ENCODE results near the gene NEK7.

Gene NEK7

DNA sequence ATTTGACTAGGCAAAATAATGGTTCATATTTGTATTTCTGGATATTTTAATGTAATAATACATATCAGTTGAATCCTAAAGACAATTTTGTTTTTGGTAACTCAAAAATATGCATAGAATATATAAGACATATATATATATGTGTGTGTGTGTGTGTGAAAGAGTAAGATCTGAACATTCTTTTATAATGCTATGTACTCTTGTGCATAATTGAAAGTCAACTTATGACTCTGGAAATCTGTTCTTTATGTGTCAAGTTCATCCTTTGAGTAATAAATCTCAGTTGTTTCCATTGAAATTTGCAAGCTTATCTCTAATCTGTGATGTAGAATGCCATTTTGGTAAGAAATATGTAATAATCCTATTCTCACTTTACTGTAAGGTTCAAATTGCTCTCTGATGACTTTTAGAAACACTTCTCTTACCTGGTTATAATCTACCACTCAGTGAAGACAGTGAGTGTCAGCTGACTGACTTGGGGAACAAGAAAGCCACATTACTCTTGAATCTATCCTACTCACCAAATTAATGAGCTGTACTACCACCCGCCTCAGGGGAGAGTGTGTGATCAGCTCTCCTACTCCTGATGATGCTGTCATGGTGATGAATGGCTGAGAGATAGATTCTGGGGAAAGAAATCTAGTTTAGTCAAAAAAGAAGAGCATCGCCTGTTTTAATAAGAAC lies 15.0 kb upstream of the NEK7 start:
- no peak for DNase-seq (ENCODE audit: low read depth in 1 of 2, low spot score in 1 of 2)

DNA sequence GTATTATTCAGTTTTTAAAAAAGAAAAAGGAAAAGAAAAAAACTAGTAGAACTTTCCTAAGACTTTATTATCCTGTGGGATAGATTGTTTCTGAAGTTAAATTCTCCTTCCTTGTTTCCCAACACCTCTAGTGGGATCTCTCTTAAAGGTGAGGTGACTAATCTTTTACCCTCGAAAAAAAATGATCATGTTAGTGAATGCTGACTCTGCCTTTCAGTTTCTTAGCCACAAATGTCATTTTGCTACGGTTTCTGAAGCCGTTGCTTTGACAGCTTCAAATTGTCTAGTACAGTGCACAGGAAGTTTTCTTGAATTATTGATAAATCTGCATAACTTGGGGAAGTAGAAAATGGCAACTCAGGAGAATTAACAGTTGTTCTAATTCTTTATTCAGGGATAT lies 13.0 kb upstream of the NEK7 start:
- DNase-seq (ENCODE audit: low read depth in 1 of 2, low spot score in 1 of 2): no peak

DNA sequence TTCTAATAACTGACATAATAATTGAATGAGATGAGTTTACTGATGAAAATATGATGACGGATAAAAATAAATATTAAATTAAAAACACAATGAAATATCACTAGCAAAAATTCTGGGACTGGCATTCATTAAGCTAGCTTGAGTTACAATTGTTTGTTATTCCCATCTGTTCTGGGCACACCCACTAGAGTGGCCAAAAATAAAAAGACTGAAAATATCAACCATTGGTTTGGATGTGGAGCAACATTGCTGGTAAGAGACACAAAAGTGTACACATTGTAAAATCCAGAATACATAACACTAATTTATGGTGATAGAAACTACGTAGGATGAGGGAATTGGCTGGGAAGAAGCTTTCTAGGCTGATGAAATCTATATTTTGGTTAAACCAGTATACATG lies 9.6 kb upstream of the NEK7 start:
- DNase-seq (ENCODE audit: low read depth in 1 of 2, low spot score in 1 of 2): no peak

DNA sequence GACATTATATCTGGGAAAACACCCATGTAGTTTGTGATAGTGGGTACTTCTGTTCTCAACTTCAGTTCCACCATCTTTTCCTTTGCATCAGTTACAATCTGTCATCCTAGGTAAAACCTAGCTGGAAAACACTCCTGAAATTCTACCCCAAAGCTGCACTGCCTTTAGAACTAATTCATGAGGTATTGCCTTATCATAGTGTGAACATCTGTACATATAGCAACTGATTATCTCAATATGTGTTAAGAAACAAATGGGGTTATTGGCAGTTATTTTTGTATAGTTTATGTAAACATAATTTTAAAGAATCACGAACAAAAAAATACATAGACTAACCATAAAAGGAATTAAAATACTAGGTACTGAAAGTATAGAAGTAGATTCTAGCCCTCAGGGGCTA lies 6.4 kb upstream of the NEK7 start:
- DNase-seq (ENCODE audit: low read depth in 1 of 2, low spot score in 1 of 2): no peak

DNA sequence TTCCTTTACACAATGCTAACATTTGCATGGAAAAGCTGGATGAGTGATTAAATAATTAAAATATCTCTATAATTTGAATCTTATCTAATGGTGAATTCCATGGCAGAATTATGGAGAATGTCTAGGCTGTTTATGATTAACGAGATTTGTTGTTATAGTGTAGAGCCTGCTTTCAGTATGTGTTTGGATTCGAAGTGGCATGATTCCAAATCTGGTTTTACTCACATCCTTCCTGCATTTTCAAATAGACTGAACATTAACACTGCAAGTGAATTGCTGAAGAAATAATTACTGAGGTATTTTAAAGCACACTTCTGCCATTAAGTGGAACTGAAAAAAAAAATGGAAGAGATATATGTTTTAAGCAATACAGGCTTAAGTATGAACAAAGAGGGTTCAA lies 5.1 kb upstream of the NEK7 start:
- DNase-seq (ENCODE audit: low read depth in 1 of 2, low spot score in 1 of 2): no peak

DNA sequence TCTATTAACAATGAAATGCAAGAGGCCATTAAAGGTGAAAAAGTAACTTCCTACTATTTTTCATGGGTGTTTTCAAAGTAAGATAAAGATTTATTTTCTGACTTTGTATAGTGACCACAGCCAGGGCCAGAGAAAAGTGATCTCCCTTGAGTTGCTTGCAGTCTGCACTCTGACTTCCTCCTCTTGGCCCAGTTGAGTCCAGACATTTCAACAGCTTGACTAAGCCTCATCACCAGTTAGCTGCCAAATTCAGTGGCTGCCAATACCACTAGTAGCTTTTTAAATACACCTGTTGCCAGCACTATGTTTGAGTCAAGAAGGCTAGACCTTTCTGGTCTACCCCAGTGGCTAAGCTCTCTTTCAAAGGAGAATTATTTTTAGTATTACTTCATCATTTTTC lies 3.7 kb upstream of the NEK7 start:
- DNase-seq (ENCODE audit: low read depth in 1 of 2, low spot score in 1 of 2): no peak

DNA sequence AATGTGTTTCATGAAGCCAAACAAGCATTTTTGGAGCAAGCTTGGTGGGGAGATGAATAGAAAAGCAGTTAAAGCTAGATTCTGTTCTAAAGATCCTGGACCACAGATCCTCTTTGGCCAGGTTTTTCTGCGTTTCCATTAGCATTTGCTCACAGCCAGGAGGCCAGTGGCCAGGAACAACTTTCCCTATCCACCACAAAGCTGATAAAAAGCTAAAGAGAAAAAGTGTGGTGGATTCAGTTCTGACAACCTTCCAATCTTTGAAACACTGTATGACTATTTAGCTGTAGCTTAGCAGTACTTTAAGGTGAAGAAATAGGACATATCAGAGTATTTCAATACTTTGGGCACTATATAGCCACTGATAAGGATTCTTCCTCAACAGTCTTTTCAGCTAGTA lies 3.0 kb upstream of the NEK7 start:
- no peak for DNase-seq (ENCODE audit: low read depth in 1 of 2, low spot score in 1 of 2)

DNA sequence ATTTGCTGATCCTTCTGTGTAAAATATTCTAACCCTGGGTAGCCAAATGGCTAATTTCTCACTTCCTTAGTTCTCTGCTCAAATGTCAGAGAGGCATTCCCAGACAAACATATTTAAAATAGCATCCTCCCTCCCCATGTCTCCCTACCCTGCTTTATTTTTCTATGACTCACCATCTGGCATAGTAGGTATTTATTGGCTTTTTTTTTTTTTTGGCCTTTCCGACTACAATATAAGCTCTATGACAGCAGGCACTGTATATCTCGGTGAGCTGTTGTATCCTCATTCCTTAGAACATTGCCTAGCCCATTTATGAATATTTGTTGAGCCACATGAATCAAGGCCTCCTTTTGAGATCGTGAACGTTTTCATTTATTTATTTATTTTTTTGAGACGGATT lies 1.5 kb upstream of the NEK7 start:
- DNase-seq (ENCODE audit: low read depth in 1 of 2, low spot score in 1 of 2): no peak

DNA sequence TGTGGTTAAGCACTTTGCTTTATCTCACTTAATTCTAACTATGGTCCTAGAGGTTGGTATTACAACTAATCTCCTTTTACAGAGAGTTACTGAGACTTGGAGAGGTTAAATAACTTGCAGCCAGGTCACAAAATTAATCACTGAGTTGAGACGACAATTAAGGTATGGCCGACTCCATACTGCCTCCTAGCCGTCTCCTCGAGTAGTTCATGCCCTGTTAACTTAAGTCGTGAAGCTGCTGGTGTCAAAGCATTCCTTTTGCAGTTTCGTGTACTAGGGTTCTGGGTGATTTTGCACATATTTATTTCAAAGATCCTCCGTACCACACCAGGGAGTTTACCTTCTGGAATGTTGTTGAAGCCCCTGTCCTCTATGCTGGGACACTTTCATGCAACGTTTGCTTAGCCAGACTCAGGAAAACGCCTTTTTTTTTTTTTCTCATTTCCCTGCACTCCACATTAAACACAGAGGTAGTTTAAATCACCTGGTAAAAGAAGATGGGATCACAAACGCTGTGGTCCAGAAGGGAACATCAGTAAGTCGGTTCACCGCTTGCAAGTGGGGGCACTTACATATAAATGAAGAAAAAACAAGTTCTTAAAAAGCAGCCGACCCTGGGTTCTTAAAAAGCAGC lies 570 bp upstream of the NEK7 start:
- DNase-seq (ENCODE audit: low read depth in 1 of 2, low spot score in 1 of 2): peak; percentile 37 to 53

DNA sequence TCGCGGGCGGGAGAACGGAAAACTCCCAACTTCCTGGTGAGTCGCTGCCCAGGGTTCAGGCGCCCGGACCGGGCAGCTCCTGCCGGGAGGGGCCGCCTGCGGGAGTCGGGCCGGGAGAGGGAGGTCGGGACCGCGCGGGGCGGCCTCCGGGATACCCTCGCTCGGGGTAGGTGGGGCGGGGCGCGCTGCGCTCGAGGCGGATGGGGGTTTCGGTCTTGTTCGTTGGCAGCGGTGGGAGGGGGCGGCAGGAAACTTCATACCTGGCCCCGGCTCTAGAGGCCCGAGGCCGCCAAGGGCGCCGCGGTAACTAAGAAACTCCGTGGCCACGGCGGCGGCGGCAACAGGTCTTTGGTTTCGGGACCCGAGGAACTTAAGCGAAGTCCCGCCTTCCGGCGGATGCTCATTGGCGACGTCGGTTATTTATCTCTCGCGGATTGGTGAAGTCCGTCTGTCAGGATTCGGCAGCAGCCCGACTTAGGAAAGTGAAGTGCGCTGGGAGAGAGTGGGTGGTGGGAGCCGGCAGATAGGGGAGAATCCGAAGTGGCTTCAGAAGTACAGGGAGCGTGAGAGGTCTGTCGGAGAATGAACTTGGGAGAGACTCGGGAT lies 546 bp downstream of the NEK7 start:
- DNase-seq (ENCODE audit: low read depth in 1 of 2, low spot score in 1 of 2): peak; percentile 59 to 64

DNA sequence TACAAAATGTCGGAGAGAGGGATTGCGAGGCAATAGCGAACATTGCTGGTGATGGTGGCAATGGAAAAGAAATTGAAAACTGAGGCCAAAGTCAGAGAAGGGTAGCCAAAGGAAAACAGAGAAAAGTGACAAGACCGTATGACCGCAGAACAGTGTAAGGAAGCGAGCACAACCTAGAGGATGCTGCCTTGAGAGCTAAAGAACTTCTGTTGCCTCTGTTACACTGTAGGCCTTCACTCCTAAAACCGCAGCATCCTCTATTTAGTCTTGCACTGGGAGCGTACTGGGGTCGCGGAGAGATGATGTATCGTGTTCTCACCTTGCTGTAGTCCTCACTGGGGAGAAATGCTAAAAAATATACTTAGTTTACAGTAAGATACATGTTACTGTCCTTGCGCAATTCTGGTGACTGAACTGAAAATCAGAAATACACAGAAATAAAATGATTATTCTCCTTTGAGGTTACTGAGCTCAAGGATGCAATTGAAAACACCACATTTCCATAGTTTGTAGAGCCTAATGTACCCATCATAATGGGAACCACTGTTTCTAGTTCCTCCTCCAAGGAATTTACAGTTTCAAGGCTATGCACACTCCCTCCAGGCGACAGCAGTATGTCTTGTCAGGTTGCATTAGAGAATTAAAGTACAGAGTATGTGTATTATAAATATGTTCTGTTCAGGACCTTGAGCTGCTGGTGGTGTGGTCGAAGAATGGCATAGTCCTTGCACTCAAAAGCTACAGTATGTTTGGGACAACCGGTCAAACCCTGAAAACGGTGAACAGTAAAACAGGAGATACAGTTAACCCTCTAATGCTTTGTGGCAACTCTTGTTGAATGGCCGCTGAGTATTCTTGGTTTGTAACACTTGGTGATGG lies 1.3 kb downstream of the NEK7 start:
- DNase-seq (ENCODE audit: low read depth in 1 of 2, low spot score in 1 of 2): no peak

DNA sequence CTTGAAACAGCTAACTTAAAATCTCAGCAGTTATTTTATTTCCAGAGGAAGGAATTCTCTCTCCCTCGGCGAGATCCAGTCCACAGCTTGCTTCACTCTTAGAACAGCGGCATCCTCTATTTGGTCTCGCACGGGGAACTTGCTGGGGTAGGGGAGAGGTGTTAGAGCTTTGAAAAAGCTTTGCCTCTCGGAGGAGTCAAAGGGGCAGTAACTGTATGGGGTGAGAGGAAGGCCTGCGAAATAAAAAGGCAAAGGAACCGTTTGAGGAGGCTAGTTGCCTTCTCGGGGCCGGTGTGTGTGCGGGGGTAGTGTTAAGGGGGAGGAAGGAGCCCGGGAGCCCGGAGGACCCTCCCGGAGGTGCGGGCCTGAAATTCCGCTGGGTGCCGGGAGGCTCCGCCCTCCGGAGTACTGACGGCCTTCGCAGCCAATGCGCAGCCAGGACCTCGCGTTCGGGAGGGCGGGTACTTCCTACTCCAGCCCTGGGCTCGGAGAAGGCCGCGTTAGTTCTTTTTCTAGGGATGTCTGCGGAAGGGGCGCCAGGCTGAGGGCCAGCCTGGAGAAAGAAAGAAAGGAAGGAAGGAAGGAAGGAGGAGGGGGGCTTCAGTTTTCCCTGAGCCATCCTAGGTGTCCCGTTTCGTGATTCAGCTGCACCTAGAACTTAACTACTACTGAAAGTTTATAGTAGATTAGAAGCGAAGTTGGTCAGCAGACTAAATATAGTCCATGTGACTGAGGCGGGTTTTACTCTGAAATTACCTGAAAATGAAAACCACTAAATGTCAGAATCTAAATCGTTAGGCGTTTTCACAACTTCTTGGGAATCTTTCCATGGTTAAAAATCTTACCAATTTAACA lies 2.2 kb downstream of the NEK7 start:
- peak; percentile 70 to 78 for DNase-seq (ENCODE audit: low read depth in 1 of 2, low spot score in 1 of 2)

DNA sequence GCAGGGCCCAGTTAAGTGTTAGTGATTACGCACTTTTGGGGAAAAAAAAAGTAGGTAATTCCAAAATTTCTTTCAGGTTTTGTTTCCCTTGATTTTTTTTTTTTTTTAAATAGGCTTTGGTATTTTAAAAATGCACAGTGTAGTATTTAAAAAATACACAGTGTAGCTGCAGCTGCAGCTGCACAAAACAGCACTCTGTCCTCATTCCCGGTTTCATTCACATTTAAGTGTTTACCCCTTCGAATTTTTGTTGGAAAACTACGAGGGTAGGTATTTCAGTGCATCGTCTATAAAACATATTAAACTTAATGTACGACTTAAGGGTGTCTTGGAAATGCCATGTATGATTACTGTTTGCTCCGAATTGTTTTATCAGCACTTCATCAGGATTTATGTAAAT lies 3.4 kb downstream of the NEK7 start:
- DNase-seq (ENCODE audit: low read depth in 1 of 2, low spot score in 1 of 2): no peak

DNA sequence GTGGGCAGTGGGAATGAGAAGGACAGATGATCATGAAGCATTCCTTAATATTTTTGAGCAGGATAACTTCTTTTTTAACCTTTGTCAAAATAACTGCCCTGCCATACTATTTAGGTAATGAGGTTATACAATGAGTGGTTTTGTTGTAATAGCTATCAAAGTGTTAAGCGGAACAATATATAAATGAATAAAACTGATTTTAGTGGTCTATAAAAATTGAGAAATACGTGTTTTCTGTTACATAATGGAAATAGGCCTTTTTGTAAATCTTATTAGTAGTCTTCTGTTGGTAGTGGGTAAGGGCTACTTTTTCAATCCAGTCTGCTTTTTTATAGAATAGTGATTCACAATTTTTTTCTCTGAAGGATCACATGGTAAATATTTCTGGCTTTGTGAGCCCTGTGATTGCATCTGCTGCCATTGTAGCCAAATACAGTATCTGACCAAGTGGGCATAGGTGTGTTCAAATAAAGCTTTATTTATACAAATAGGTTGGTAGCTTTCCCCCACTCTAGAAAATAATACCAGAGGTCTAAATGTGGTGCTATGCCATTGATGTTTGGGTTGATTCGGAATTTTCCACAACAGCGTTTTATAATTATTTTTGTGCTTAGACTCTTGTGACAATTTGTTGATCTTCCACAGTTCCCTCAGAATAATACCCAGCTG lies 4.3 kb downstream of the NEK7 start:
- DNase-seq (ENCODE audit: low read depth in 1 of 2, low spot score in 1 of 2): no peak

DNA sequence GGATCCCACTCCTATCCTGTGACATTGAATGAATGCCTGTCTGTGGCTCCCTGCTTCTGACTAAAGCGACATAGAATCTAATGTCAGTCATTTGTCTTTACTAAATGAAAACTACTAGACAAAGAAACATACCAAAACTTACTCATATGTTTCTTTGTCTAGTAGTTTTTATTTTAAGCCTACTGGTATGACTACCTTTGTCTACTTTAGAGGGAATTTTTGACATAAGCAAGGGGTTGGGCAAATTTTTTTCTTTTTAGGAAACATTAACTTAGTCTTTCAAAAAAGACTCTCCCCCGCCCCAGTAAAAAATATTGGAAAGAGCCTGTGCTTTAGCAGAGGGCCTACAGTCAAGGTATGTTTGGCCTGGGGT lies 4.9 kb downstream of the NEK7 start:
- DNase-seq (ENCODE audit: low read depth in 1 of 2, low spot score in 1 of 2): no peak

DNA sequence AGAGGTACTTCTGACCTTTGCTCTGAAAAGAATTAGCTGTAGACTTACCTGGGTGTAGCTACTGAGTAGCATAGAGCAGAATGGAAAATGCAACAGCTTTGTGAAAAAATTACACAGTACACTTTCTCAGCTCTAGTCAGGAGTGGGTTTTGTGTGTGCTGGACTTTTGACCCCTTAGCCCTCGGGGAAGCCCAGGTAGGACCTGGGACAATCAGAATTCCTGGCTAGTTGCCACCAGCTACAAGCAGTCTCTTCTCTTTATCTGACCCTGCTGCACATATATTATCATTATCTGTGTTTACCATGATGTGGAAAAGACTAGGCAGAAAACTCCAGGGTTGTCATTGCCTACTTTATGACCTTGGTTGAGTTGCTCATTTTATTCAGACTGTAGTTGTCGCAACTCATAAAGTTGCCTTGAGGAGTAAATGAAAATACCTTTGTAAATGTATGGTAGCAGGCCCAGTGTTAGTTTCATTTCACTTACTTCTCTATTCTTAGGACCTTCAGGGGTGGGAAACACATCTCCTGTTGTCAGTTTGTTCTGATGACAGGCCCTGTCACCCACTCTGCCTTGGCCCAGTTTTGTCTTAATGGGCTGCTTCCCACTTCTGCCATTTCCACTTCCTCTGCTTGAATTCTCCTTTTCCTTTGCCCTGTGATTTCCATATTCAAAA lies 5.4 kb downstream of the NEK7 start:
- DNase-seq (ENCODE audit: low read depth in 1 of 2, low spot score in 1 of 2): no peak

DNA sequence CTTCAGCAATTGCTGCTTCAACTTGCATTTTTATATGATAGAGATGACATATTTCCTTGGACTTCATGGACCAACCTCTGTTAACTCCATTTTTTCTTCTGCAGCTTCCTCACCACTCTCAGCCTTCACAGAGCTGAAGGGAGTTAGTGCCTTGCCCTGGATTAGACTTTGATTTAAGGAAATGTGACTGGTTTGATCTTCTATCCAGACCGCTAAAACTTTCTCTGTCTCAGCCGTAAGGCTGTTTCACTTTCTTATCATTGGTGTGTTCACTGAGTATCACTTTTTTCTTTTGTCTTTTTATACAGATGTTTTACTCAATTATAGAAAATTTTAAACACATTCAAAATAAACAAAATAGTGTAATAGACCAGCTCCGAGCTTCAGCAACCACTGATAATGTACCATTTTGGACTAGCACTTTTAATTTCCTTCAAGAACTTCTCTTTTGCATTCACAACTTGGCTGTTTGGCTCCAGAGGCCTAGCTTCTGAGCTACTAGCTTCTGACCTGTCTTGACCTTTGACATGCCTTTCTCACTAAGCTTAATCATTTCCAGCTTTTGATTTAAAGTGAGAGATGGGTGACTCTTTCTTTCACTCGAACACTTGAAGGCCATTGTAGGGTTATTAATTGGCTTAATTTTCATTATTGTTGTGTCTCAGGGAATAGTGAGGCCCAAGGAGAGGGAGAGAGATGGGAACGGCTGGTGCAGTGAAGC lies 9.3 kb downstream of the NEK7 start:
- no peak for DNase-seq (ENCODE audit: low read depth in 1 of 2, low spot score in 1 of 2)

DNA sequence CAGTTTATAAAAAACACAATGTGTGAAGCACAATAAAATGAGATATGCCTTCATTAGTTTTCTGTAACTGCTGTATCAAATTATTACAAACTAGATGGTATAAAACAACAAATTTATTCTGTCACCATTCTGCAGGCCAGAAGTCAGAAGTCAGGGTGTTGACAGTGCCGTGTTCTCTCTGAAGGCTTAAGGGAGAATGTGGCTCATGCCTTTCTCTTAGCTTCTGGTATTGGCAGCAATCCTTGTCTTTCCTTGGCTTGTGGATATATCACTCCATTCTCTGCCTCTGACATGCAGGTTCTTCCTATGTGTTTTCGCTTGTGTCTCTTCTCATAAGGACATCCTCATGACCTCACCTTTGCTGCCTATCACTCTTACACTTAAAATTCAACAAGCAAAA lies 10.1 kb downstream of the NEK7 start:
- no peak for DNase-seq (ENCODE audit: low read depth in 1 of 2, low spot score in 1 of 2)

DNA sequence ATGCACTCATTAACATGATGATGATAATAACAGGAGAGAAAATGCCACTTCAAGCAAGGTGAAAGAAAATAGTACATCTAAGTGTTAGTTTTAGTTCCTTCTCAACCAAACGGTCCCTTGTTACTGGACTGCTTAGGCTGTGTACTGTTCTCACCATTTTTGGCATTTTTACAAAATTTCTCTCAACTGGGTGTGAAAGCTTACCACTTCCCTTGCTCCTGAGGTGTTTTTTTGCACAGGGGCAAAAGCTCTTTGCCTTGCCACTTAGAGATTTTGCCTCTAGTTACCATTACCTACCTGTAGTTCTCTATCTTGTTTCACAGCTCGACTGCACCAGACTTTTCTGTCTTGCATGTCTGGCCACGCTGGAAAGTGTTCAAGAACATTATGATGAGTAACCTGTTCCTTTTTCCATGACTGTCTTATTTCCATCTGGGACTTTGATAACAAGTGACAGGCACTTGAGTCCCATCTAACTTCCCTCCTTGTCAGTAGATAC lies 10.7 kb downstream of the NEK7 start:
- DNase-seq (ENCODE audit: low read depth in 1 of 2, low spot score in 1 of 2): no peak
